ENCODE results near the gene PCDHA1. TPM values are rescaled to one million over a fixed set of nuclear protein-coding genes. Genes with fewer than 3 reads are reported as not detected.

Gene PCDHA1
- total RNA-seq, 2 experiments from 2014 or later: not detected

- POLR2A ChIA-PET: no interaction called here
- ATAC-seq (ENCODE audit: low read depth): no peak
- Mint-ChIP-seq H3K4me1 (no peaks in the 10 kb centered on the region), H3K27ac (no peak overlapping the region), H3K27me3 (no peaks in the 10 kb centered on the region), H3K36me3 (no peaks in the 10 kb centered on the region), H3K9me3 (peaks cover 1% of the 10 kb centered on the region), H3K4me3 (no peak overlapping the region)
- DNase-seq: no peak
Observed at GRCh38 chr5:140988100-140988499, 202.2 kb downstream of the PCDHA1 start.

GRCh38 chr5:140988608-140989007 is 202.7 kb downstream of the PCDHA1 start:
- POLR2A ChIA-PET: no interaction called here
- Mint-ChIP-seq H3K27ac (no peak overlapping the region), H3K27me3 (no peaks in the 10 kb centered on the region), H3K36me3 (no peaks in the 10 kb centered on the region), H3K4me1 (no peaks in the 10 kb centered on the region), H3K9me3 (peaks cover 1% of the 10 kb centered on the region), H3K4me3 (no peak overlapping the region)
- ATAC-seq (ENCODE audit: low read depth): no peak
- no peak for DNase-seq

DNA sequence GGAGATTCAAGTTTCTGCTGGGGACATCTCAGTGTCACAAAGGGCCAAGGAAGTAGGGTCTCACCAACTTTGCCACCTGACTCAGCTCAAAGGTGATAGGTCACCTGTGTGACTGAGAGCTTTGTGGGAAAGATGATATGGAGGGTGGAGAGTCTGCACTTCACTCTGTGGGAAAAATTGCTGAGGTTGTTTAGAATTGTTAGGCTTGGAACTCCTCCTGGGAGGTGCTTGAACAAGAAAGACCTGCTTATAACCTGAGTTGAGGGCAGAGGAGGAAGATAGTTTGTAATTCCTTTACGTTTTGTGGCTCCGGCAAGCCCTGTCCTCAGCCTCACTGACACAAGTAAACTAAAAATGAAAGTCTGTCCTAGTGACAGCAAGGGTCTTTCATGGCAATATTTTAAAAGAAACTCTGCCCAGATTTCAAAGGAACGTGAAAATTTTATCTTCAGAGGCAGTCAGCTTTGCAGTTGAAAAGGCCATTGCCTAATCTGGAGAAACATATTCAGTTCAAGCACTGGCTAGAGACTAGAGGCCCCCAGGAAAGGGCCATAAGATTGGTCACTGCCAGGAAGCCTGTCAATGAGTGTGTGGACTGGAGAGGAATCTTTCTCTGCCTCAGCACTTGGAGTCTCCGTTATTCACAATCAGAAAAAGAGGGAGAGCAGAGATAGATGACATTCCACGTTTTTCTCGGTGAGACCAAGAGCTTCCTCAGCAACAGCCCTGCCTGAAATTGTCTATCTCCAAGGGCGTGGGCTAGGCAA is 203.5 kb downstream of the PCDHA1 start:
- DNase-seq (no peak), ATAC-seq (ENCODE audit: low read depth) (no peak)
- no peak overlapping the region for H3K27ac Mint-ChIP-seq
- no peak overlapping the region for H3K4me3 Mint-ChIP-seq
- POLR2A ChIA-PET: no interaction called here
- H3K9me3 Mint-ChIP-seq: peaks cover 1% of the 10 kb centered on the region
- H3K27me3 Mint-ChIP-seq: no peaks in the 10 kb centered on the region
- H3K4me1 Mint-ChIP-seq: no peaks in the 10 kb centered on the region
- no peaks in the 10 kb centered on the region for H3K36me3 Mint-ChIP-seq

DNA sequence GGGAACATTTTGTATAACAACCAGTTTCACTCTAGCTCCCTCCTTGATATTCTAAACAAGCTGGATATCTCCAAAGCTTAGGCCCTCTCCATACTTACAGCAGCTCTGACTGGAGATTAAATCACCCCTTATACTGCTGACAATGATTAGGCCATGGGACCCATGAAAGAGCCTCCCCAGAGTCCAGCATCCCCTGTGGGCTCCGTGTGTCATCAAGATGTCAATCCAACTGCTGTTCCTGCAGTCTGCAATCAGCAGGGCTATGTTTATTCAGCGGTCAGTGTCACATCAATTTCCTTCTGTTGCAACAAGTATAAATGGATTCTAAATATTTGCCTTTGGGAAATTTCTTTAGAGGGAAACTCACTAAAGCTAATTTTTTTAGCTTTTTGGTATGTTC is 206.9 kb downstream of the PCDHA1 start:
- no peaks in the 10 kb centered on the region for H3K27me3 Mint-ChIP-seq
- H3K27ac Mint-ChIP-seq: no peak overlapping the region
- ATAC-seq (ENCODE audit: low read depth) (no peak), DNase-seq (no peak)
- H3K4me3 Mint-ChIP-seq: no peak overlapping the region
- POLR2A ChIA-PET: no interaction called here
- no peaks in the 10 kb centered on the region for H3K9me3 Mint-ChIP-seq
- H3K4me1 Mint-ChIP-seq: no peaks in the 10 kb centered on the region
- H3K36me3 Mint-ChIP-seq: no peaks in the 10 kb centered on the region

DNA sequence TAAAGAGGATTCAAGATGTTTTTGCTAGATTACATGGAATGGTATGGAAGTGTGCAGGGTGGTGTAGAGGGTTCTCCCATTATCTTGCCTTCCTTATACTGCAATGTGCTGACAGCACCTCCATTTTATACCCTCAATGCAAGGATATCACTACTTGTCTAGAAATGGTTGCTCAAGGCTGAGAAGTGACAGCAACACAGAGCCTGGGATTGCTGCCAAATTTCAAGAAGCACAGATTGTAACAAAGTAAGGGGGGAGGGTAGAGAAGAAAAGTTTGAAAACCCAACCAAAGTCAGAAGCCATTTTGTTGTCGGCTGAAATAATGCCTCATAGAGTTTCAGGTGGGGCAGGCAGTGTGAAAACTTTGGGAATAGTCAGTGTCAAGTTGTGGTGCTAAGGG is 210.1 kb downstream of the PCDHA1 start:
- H3K36me3 Mint-ChIP-seq: no peaks in the 10 kb centered on the region
- H3K27me3 Mint-ChIP-seq: no peaks in the 10 kb centered on the region
- POLR2A ChIA-PET: no interaction called here
- no peaks in the 10 kb centered on the region for H3K9me3 Mint-ChIP-seq
- no peak overlapping the region for H3K27ac Mint-ChIP-seq
- ATAC-seq (ENCODE audit: low read depth) (no peak), DNase-seq (no peak)
- H3K4me3 Mint-ChIP-seq: no peak overlapping the region
- H3K4me1 Mint-ChIP-seq: no peaks in the 10 kb centered on the region

DNA sequence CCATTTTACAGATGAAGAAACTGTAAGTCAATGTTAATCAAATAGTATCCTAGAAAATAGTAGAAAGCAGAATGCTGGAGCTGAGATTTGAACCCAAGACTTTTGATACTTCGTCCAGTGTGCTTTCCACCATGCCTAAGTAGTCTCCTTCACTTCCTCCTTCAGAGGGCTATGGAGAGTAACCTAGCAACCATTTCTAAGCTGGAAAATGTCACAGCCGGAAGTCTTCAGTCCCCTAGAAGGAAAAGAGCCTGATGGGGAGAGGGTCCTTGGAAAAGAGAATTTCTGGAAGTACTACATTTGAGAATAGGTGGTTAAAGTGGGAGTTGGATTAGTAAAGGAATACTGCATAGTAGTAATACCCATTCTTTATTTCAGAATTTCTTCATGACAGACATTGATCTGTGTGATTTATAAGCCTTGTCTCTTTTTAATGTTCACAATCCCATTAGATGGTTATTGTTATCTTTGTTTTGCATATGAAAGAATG is 213.0 kb downstream of the PCDHA1 start:
- Mint-ChIP-seq H3K9me3 (no peaks in the 10 kb centered on the region), H3K27ac (no peak overlapping the region), H3K27me3 (peaks cover 11% of the 10 kb centered on the region), H3K4me3 (no peak overlapping the region), H3K4me1 (no peaks in the 10 kb centered on the region), H3K36me3 (no peaks in the 10 kb centered on the region)
- DNase-seq (no peak), ATAC-seq (ENCODE audit: low read depth) (no peak)
- POLR2A ChIA-PET: no interaction called here

DNA sequence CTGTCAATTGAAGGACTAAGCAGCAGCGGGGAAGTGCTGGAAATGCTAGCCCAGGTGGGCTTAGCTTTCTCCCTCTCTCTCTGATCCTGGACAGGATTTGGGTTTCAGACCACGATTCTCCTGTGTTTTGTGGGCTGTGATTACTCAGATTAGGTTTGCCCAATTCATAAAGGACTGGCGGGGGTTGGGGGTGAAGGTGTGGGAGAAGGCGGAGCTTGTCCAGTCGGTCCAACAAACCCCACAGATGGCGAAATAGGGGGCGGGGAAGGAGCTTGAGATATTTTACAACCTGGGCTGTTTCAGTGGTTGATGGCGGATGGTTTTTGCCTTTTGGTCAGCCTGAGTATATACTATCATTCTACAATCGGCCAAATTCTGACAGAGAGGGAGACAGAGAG is 215.5 kb downstream of the PCDHA1 start:
- POLR2A ChIA-PET: no interaction called here
- ATAC-seq (ENCODE audit: low read depth): no peak
- no peak overlapping the region for H3K27ac Mint-ChIP-seq
- no peak overlapping the region for H3K4me3 Mint-ChIP-seq
- peaks cover 11% of the 10 kb centered on the region for H3K27me3 Mint-ChIP-seq
- H3K36me3 Mint-ChIP-seq: no peaks in the 10 kb centered on the region
- DNase-seq: no peak
- no peaks in the 10 kb centered on the region for H3K9me3 Mint-ChIP-seq
- H3K4me1 Mint-ChIP-seq: no peaks in the 10 kb centered on the region

DNA sequence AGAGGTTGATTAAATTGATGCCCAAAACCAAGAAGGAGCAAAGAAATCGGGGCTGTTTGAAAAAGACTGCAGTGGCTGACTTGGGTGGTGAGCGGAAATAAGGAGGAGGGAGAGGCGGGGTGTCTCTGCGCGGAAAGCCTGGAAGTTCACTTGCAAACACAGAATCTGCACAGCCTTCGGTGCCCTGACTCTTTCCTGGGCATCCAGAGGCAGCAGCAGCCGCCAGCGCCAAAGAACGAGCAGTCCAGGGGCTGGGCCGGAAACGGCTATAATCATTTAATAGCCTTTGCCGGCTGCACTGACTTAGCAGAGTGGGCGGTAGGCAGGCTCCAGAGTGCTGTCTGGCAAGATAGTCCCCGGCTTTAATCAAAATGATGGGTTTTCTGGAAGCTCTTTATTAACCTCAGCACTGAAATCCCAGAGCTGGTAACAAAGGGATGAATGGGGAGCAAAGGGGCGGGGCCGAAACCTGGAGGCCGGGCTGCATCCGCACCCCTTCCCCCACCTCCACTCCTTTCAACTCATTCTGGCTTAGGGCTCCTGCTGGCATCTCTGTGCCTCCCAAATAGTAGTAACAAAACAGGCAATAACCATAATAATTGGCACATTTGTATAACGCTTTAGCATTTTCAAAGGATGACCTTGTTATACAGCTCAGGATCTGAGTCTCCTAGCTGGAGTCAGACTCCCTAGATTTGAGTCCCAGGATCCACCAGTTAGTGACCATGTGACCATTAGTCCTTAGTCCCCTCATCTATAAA is 216.1 kb downstream of the PCDHA1 start:
- no peaks in the 10 kb centered on the region for H3K36me3 Mint-ChIP-seq
- no peak for DNase-seq
- H3K27ac Mint-ChIP-seq: no peak overlapping the region
- POLR2A ChIA-PET: no interaction called here
- no peak overlapping the region for H3K4me3 Mint-ChIP-seq
- H3K9me3 Mint-ChIP-seq: no peaks in the 10 kb centered on the region
- H3K4me1 Mint-ChIP-seq: no peaks in the 10 kb centered on the region
- ATAC-seq (ENCODE audit: low read depth): no peak
- peaks cover 11% of the 10 kb centered on the region for H3K27me3 Mint-ChIP-seq

- no peak overlapping the region for H3K4me3 Mint-ChIP-seq
- H3K27ac Mint-ChIP-seq: no peak overlapping the region
- no peaks in the 10 kb centered on the region for H3K4me1 Mint-ChIP-seq
- DNase-seq (no peak), ATAC-seq (ENCODE audit: low read depth) (no peak)
- no peaks in the 10 kb centered on the region for H3K9me3 Mint-ChIP-seq
- H3K36me3 Mint-ChIP-seq: no peaks in the 10 kb centered on the region
- POLR2A ChIA-PET: no interaction called here
- H3K27me3 Mint-ChIP-seq: peaks cover 11% of the 10 kb centered on the region
Observed at GRCh38 chr5:141002605-141002965, 216.6 kb downstream of the PCDHA1 start.

- POLR2A ChIA-PET: no interaction called here
- Mint-ChIP-seq H3K4me1 (no peaks in the 10 kb centered on the region), H3K27me3 (peaks cover 11% of the 10 kb centered on the region), H3K9me3 (no peaks in the 10 kb centered on the region), H3K36me3 (no peaks in the 10 kb centered on the region), H3K4me3 (no peak overlapping the region), H3K27ac (no peak overlapping the region)
- no peak for DNase-seq
- ATAC-seq (ENCODE audit: low read depth): no peak
Observed at GRCh38 chr5:141003031-141003430, 217.1 kb downstream of the PCDHA1 start.

- Mint-ChIP-seq H3K9me3 (no peaks in the 10 kb centered on the region), H3K4me3 (no peak overlapping the region), H3K4me1 (no peaks in the 10 kb centered on the region), H3K27me3 (peaks cover 11% of the 10 kb centered on the region), H3K27ac (no peak overlapping the region), H3K36me3 (no peaks in the 10 kb centered on the region)
- POLR2A ChIA-PET: no interaction called here
- no peak for ATAC-seq (ENCODE audit: low read depth)
- no peak for DNase-seq
Observed at GRCh38 chr5:141003791-141004611, 218.1 kb downstream of the PCDHA1 start.

- DNase-seq (no peak), ATAC-seq (ENCODE audit: low read depth) (no peak)
- H3K36me3 Mint-ChIP-seq: no peaks in the 10 kb centered on the region
- no peak overlapping the region for H3K4me3 Mint-ChIP-seq
- H3K27me3 Mint-ChIP-seq: peaks cover 2% of the 10 kb centered on the region
- POLR2A ChIA-PET: no interaction called here
- H3K27ac Mint-ChIP-seq: no peak overlapping the region
- H3K4me1 Mint-ChIP-seq: no peaks in the 10 kb centered on the region
- no peaks in the 10 kb centered on the region for H3K9me3 Mint-ChIP-seq
Observed at GRCh38 chr5:141007791-141008190, 221.9 kb downstream of the PCDHA1 start.

DNA sequence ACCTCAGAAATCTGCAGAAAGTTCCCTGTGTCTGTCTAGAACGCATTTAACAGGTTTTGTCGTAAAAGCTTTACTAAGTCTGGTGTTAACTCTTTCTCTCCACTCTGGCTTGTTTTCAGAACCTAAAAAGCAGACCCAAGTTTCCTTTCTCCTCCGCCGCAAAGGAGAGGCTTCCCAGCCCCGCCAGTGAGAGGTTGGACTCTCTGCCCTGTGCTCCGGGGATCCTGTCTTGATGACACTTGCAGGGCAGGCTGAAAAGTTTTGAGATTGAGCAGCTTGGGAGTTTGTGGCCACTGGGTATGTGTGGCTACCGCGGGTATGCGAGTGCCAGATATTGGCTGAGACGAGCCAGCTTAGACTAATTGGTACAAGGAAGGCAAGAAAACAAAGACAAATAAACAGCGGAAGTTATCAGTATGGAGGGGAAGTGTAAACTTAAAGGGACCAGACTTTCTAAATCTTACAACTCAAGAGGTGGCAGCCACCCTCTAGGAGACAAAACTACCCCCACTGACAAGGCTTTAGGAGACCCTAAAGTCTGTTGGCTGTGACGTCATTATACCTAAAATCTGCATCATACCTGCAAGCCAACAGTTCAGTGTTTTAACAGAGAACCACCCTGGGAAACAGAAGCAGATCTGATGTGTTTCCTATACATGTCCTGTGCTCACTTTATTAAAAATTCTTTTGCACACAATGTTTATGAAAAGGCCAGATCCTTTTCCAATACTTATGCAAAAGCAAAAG is 224.3 kb downstream of the PCDHA1 start:
- Mint-ChIP-seq H3K4me1 (no peaks in the 10 kb centered on the region), H3K9me3 (no peaks in the 10 kb centered on the region), H3K4me3 (no peak overlapping the region), H3K27ac (no peak overlapping the region), H3K36me3 (no peaks in the 10 kb centered on the region), H3K27me3 (no peaks in the 10 kb centered on the region)
- ATAC-seq (ENCODE audit: low read depth): no peak
- POLR2A ChIA-PET: no interaction called here
- no peak for DNase-seq

Data from activated naive CD8-positive, alpha-beta T cell treated with anti-CD3 and anti-CD28 coated beads, Interleukin-2, amount 10 ng/mL, durations not matched to agents 7 days and 5 days (primary cell).